HepG2 (cell line): Measurements from ENCODE around the gene IRGQ. TPM values are rescaled to one million over a fixed set of nuclear protein-coding genes. Genes with fewer than 3 reads are reported as not detected.

Experiments used
- CEBPG ChIP-seq: IDR thresholded peaks from 2 replicates; pipeline ENCODE4 v1.6.1; 2016
- HNF4A ChIP-seq: sonication (generic); formaldehyde crosslinking; IDR thresholded peaks from 2 replicates; pipeline ENCODE4 v1.4.0; 2020; ENCODE audit warnings: missing genetic modification reagents
- MAZ ChIP-seq, 2 experiments: sonication (generic) in 1 of 2; formaldehyde crosslinking in 1 of 2; IDR thresholded peaks; 2 replicates each; pipeline versions ENCODE4 v1.5.0 to v1.6.1; 2012 to 2020; ENCODE audit warnings: low read depth in 2 of 2, mild to moderate bottlenecking in 2 of 2, borderline replicate concordance in 1 of 2, improper control_type of control experiment in 1 of 2, low read length in 1 of 2, missing genetic modification reagents in 1 of 2, moderate library complexity in 1 of 2
- MTA3 ChIP-seq: sonication (generic); formaldehyde crosslinking; IDR thresholded peaks from 2 replicates; pipeline ENCODE4 v1.4.0; 2020; ENCODE audit warnings: missing genetic modification reagents
- PAXIP1 ChIP-seq: sonication (generic); formaldehyde crosslinking; conservative IDR thresholded peaks from 2 replicates; pipeline ENCODE4 v1.4.0; 2020; ENCODE audit warnings: mild to moderate bottlenecking, missing genetic modification reagents, moderate library complexity
- PCBP2 ChIP-seq: fragments of 200-400 bp; formaldehyde crosslinking; optimal IDR thresholded peaks from 2 replicates; pipeline ENCODE3; 2018; ENCODE audit warnings: low read length, low read depth; ENCODE audit not compliant: poor library complexity, severe bottlenecking
- POGZ ChIP-seq: sonication (generic); formaldehyde crosslinking; IDR thresholded peaks from 2 replicates; pipeline ENCODE4 v1.4.0; 2020; ENCODE audit warnings: mild to moderate bottlenecking, missing genetic modification reagents
- SMYD3 ChIP-seq: sonication (generic); formaldehyde crosslinking; IDR thresholded peaks from 2 replicates; pipeline ENCODE4 v1.8.1; 2023; ENCODE audit warnings: mild to moderate bottlenecking, missing genetic modification reagents
- SRSF4 ChIP-seq: fragments of 200-400 bp; formaldehyde crosslinking; IDR thresholded peaks from one replicate; pipeline ENCODE4 v1.6.1; 2018; ENCODE audit warnings: mild to moderate bottlenecking, low read depth, low read length, moderate library complexity; ENCODE audit not compliant: poor library complexity, severe bottlenecking
- TCF12 ChIP-seq, 2 experiments: fragments of 450-650 bp in 1 of 2; sonication (generic) in 1 of 2; formaldehyde crosslinking in 1 of 2; IDR thresholded peaks; 2 replicates each; pipeline versions ENCODE4 v1.6.1 to v1.8.0; 2017 to 2022; ENCODE audit warnings: antibody characterized with exemption in 1 of 2, mild to moderate bottlenecking in 1 of 2, missing genetic modification reagents in 1 of 2, moderate library complexity in 1 of 2
- ZNF205 ChIP-seq: IDR thresholded peaks from 2 replicates; pipeline ENCODE4 v1.6.1; 2018; ENCODE audit warnings: missing biosample characterization, missing genetic modification reagents
- ZNF329 ChIP-seq: sonication (generic); formaldehyde crosslinking; IDR thresholded peaks from 2 replicates; pipeline ENCODE4 v1.9.0; 2021; ENCODE audit warnings: low read depth, mild to moderate bottlenecking, missing genetic modification reagents
- ZNF562 ChIP-seq: sonication (generic); formaldehyde crosslinking; IDR thresholded peaks from 2 replicates; pipeline ENCODE4 v1.8.0; 2022; ENCODE audit warnings: missing genetic modification reagents, borderline replicate concordance
- ZNF629 ChIP-seq: sonication (generic); formaldehyde crosslinking; conservative IDR thresholded peaks from 2 replicates; pipeline ENCODE4 v1.5.0; 2020; ENCODE audit warnings: missing genetic modification reagents
- ZNF781 ChIP-seq: sonication (generic); formaldehyde crosslinking; IDR thresholded peaks from 2 replicates; pipeline ENCODE4 v1.5.1; 2020; ENCODE audit warnings: borderline replicate concordance, mild to moderate bottlenecking, missing genetic modification reagents; ENCODE audit errors: not compliant biosample characterization
- ZNF792 ChIP-seq: IDR thresholded peaks from 2 replicates; pipeline ENCODE4 v1.6.1; 2016
- polyA plus RNA-seq, 8 experiments: library from polyadenylated mRNA; depleted of rRNA in 3 of 8; stranded (reverse) in 7 of 8; unstranded in 1 of 8; fragments of >200 nt; fragmentation: Illumina TruSeq in 4 of 8; extraction: Trizol in 4 of 8; gene quantifications; 2 replicates each; pipeline versions ENCODE4 v1.2.1 to v1.2.3, GENCODE V29; 2011 to 2016; ENCODE audit warnings: low read depth in 4 of 8, missing spikeins in 1 of 8, mixed read lengths in 1 of 8; ENCODE audit not compliant: insufficient read depth in 1 of 8
- total RNA-seq, 5 experiments: library from RNA; depleted of rRNA; stranded (reverse); fragments of >200 nt; fragmentation: Illumina TruSeq; extraction: Trizol; gene quantifications; 2 replicates each; pipeline ENCODE4 v1.2.3, GENCODE V29; 2016; ENCODE audit warnings: low read depth in 1 of 5
- TF ChIP-seq, protein P1 (sequence below): sonication (generic); formaldehyde crosslinking; IDR thresholded peaks from 2 replicates; pipeline ENCODE4 v1.4.0; 2020; ENCODE audit warnings: mild to moderate bottlenecking, missing genetic modification reagents
- TF ChIP-seq, protein P2 (sequence below): sonication (generic); formaldehyde crosslinking; IDR thresholded peaks from 2 replicates; pipeline ENCODE4 v1.8.0; 2022; ENCODE audit warnings: mild to moderate bottlenecking, missing genetic modification reagents; ENCODE audit not compliant: insufficient replicate concordance
- TF ChIP-seq, protein P3 (sequence below): sonication (generic); formaldehyde crosslinking; IDR thresholded peaks from 2 replicates; pipeline ENCODE4 v1.8.1; 2023; ENCODE audit warnings: mild to moderate bottlenecking, inconsistent platforms, moderate library complexity, missing genetic modification reagents, borderline replicate concordance

IRGQ gene
- total and polyA plus RNA-seq, 2 of the 13 experiments (the other 11 are each of a cell fraction or from before 2014, with no cell fraction given), result 11.6 to 12.4 TPM

- TF ChIP-seq PCBP2, result no peak
- no peak for TF ChIP-seq ZNF205 (CRISPR knock-in tag)
- TF ChIP-seq PAXIP1, result peak; percentile 44
- TF ChIP-seq, protein P1, sequence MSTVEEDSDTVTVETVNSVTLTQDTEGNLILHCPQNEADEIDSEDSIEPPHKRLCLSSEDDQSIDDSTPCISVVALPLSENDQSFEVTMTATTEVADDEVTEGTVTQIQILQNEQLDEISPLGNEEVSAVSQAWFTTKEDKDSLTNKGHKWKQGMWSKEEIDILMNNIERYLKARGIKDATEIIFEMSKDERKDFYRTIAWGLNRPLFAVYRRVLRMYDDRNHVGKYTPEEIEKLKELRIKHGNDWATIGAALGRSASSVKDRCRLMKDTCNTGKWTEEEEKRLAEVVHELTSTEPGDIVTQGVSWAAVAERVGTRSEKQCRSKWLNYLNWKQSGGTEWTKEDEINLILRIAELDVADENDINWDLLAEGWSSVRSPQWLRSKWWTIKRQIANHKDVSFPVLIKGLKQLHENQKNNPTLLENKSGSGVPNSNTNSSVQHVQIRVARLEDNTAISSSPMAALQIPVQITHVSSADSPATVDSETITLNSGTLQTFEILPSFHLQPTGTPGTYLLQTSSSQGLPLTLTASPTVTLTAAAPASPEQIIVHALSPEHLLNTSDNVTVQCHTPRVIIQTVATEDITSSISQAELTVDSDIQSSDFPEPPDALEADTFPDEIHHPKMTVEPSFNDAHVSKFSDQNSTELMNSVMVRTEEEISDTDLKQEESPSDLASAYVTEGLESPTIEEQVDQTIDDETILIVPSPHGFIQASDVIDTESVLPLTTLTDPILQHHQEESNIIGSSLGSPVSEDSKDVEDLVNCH (CRISPR knock-in tag), result no peak
- TF ChIP-seq ZNF629 (CRISPR knock-in tag), result peak; percentile 33; the same call in 1 of the 2 replicates
- TF ChIP-seq SMYD3 (CRISPR knock-in tag), result peak; percentile 87; the same call in 1 of the 2 replicates
- TF ChIP-seq MAZ (IDR thresholded peaks at IDR 0.05; ENCODE audit: borderline replicate concordance, low read depth, low read length), result peak; percentile 80
- TF ChIP-seq MAZ (CRISPR knock-in tag; IDR thresholded peaks at IDR 0.05; ENCODE audit: low read depth), result peak; percentile 97
- TF ChIP-seq ZNF792 (CRISPR knock-in tag), result peak; percentile 44; the same call in 1 of the 2 replicates
- TF ChIP-seq CEBPG, result no peak
- TF ChIP-seq, protein P2, sequence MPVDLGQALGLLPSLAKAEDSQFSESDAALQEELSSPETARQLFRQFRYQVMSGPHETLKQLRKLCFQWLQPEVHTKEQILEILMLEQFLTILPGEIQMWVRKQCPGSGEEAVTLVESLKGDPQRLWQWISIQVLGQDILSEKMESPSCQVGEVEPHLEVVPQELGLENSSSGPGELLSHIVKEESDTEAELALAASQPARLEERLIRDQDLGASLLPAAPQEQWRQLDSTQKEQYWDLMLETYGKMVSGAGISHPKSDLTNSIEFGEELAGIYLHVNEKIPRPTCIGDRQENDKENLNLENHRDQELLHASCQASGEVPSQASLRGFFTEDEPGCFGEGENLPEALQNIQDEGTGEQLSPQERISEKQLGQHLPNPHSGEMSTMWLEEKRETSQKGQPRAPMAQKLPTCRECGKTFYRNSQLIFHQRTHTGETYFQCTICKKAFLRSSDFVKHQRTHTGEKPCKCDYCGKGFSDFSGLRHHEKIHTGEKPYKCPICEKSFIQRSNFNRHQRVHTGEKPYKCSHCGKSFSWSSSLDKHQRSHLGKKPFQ (CRISPR knock-in tag), result peak; percentile 80
- no peak for TF ChIP-seq MTA3 (CRISPR knock-in tag)
- TF ChIP-seq, protein P3, sequence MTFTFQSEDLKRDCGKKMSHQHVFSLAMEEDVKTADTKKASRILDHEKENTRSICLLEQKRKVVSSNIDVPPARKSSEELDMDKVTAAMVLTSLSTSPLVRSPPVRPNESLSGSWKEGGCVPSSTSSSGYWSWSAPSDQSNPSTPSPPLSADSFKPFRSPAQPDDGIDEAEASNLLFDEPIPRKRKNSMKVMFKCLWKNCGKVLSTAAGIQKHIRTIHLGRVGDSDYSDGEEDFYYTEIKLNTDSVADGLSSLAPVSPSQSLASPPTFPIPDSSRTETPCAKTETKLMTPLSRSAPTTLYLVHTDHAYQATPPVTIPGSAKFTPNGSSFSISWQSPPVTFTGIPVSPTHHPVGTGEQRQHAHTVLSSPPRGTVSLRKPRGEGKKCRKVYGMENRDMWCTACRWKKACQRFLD (CRISPR knock-in tag), result peak; percentile 67; the same call in 1 of the 2 replicates
- peak; percentile 61; the same call in 1 of the 2 replicates for TF ChIP-seq POGZ
- TF ChIP-seq SRSF4, result peak; percentile 50
- TF ChIP-seq TCF12 (IDR thresholded peaks at IDR 0.05), result no peak
- TF ChIP-seq TCF12 (CRISPR knock-in tag; IDR thresholded peaks at IDR 0.05), result peak; percentile 74; the same call in 1 of the 2 replicates
- TF ChIP-seq ZNF562 (CRISPR knock-in tag), result peak; percentile 65; the same call in 1 of the 2 replicates
- TF ChIP-seq ZNF329 (CRISPR knock-in tag), result peak; percentile 69
- peak; percentile 61 for TF ChIP-seq ZNF781
- TF ChIP-seq HNF4A (CRISPR knock-in tag), result 0 out of 2 replicates have a peak, but pooled peaks have one; percentile 20
Observed at GRCh38 chr19:43619262-43620060, 23.5 kb upstream of the IRGQ start, which contains the start of gene ZNF428 (continued).
